ENCODE results near the gene SMYD3. TPM values are rescaled to one million over a fixed set of nuclear protein-coding genes. Genes with fewer than 3 reads are reported as not detected.
A peak's percentile ranks its signal among the peaks of the same experiment; 100 is the strongest.

SMYD3 gene
- polyA plus RNA-seq, 1 experiment, result 39.9 TPM

GRCh38 chr1:246018146-246018545 lies 488.9 kb downstream of the SMYD3 start:
- ChIA-PET POLR2A (no interaction called here), CTCF (no interaction called here)
- no peak for DNase-seq (ENCODE audit: low read depth, low spot score)
- no peak overlapping the region for H3K4me3 ChIP-seq (ENCODE audit: low read depth, low read length)
- H3K9me3 ChIP-seq (ENCODE audit: control insufficient read depth, insufficient read depth, low read length), result no peaks in the 10 kb centered on the region
- no peaks in the 10 kb centered on the region for H3K27me3 ChIP-seq (ENCODE audit: control insufficient read depth, insufficient read depth, low read length)
- H3K27ac ChIP-seq (ENCODE audit: low read depth, low read length), result no peak overlapping the region
- no peak for TF ChIP-seq CTCF (IDR thresholded peaks at IDR 0.05; ENCODE audit: low read depth, low read length)

GRCh38 chr1:246012341-246012740 lies 494.7 kb downstream of the SMYD3 start:
- CTCF ChIA-PET, result interaction anchor here (0.5 to 2.1 kb wide), 5 partner anchors 268 to 409 kb away, joined by 3 to 24 read pairs (median 3); no protein-coding TSS in a partner anchor
- no peak for DNase-seq (ENCODE audit: low read depth, low spot score)

GRCh38 chr1:246010386-246010785 lies 496.7 kb downstream of the SMYD3 start:
- ChIA-PET CTCF (interaction anchor here (0.6 to 2.1 kb wide), 8 partner anchors 70 to 858 kb away, joined by 3 to 24 read pairs (median 5); no protein-coding TSS in a partner anchor), POLR2A (no interaction called here)
- Histone ChIP-seq H3K27ac (ENCODE audit: low read depth, low read length) (no peak overlapping the region), H3K27me3 (ENCODE audit: control insufficient read depth, insufficient read depth, low read length) (no peaks in the 10 kb centered on the region), H3K4me3 (ENCODE audit: low read depth, low read length) (no peak overlapping the region), H3K9me3 (ENCODE audit: control insufficient read depth, insufficient read depth, low read length) (no peaks in the 10 kb centered on the region)
- no peak for DNase-seq (ENCODE audit: low read depth, low spot score)
- no peak for TF ChIP-seq CTCF (IDR thresholded peaks at IDR 0.05; ENCODE audit: low read depth, low read length)

More at GRCh38 chr1:246012341-246012740, 494.7 kb downstream of the SMYD3 start:
- no peaks in the 10 kb centered on the region for H3K27me3 ChIP-seq (ENCODE audit: control insufficient read depth, insufficient read depth, low read length)
- no peaks in the 10 kb centered on the region for H3K9me3 ChIP-seq (ENCODE audit: control insufficient read depth, insufficient read depth, low read length)
- TF ChIP-seq CTCF (IDR thresholded peaks at IDR 0.05; ENCODE audit: low read depth, low read length), result peak; percentile 61
- no peak overlapping the region for H3K27ac ChIP-seq (ENCODE audit: low read depth, low read length)
- H3K4me3 ChIP-seq (ENCODE audit: low read depth, low read length), result no peak overlapping the region
- POLR2A ChIA-PET, result no interaction called here

GRCh38 chr1:246008363-246008831 lies 498.7 kb downstream of the SMYD3 start:
- Histone ChIP-seq H3K27me3 (ENCODE audit: control insufficient read depth, insufficient read depth, low read length) (no peaks in the 10 kb centered on the region), H3K4me3 (ENCODE audit: low read depth, low read length) (no peak overlapping the region), H3K27ac (ENCODE audit: low read depth, low read length) (no peak overlapping the region), H3K9me3 (ENCODE audit: control insufficient read depth, insufficient read depth, low read length) (no peaks in the 10 kb centered on the region)
- DNase-seq (ENCODE audit: low read depth, low spot score), result no peak
- ChIA-PET POLR2A (no interaction called here), CTCF (no interaction called here)
- no peak for TF ChIP-seq CTCF (IDR thresholded peaks at IDR 0.05; ENCODE audit: low read depth, low read length)

- Histone ChIP-seq H3K9me3 (ENCODE audit: control insufficient read depth, insufficient read depth, low read length) (peaks cover 3% of the 10 kb centered on the region; the same call in 1 of the 2 replicates), H3K4me3 (ENCODE audit: low read depth, low read length) (no peak overlapping the region), H3K27ac (ENCODE audit: low read depth, low read length) (peak overlapping the region; percentile 59), H3K27me3 (ENCODE audit: control insufficient read depth, insufficient read depth, low read length) (no peaks in the 10 kb centered on the region)
- no peak for TF ChIP-seq CTCF (IDR thresholded peaks at IDR 0.05; ENCODE audit: low read depth, low read length)
- ChIA-PET POLR2A (interaction anchor here (0.9 to 1.7 kb wide), 2 partner anchors 849 to 852 kb away, joined by 3 to 7 read pairs; no protein-coding TSS in a partner anchor), CTCF (interaction anchor here (1.0 to 2.4 kb wide), 4 partner anchors 275 to 852 kb away, joined by 3 to 13 read pairs (median 8); no protein-coding TSS in a partner anchor)
- DNase-seq (ENCODE audit: low read depth, low spot score), result peak; percentile 92
These were observed 502.0 kb downstream of the SMYD3 start for GRCh38 chr1:246005067-246005466.
